Vagina (tissue), 2 donors: ENCODE measurements around the gene OVCH2. TPM values are rescaled to one million over a fixed set of nuclear protein-coding genes. Genes with fewer than 3 reads are reported as not detected.

ENCODE experiments used
- DNase-seq, 2 donors: peaks; one replicate each; pipeline ENCODE4 v3.0.0-alpha.2; 2017; ENCODE audit errors: extremely low spot score in 2 of 2
- H3K27ac ChIP-seq: fragments of 200-600 bp; sonication (generic); one replicate; pipeline ENCODE4 v1.5.1; 2019
- H3K27me3 ChIP-seq: fragments of 200-600 bp; sonication (generic); one replicate; pipeline ENCODE4 v1.5.1; 2019
- H3K36me3 ChIP-seq, 2 donors: fragments of 200-600 bp; sonication (generic); one replicate each; pipeline ENCODE4 v1.5.1; 2017 to 2019
- H3K4me1 ChIP-seq: fragments of 200-600 bp; sonication (generic); one replicate; pipeline ENCODE4 v1.5.1; 2019
- H3K4me3 ChIP-seq, 2 donors: fragments of 200-600 bp; sonication (generic); 1 replicate in 1 of 2; 2 replicates in 1 of 2; pipeline ENCODE4 v1.5.1; 2016 to 2019
- H3K9me3 ChIP-seq: fragments of 200-600 bp; sonication (generic); one replicate; pipeline ENCODE4 v1.5.1; 2019
- CTCF ChIP-seq, 3 experiments: fragments of 450-650 bp in 2 of 3; fragments of 200-600 bp in 1 of 3; sonication (generic) in 1 of 3; IDR thresholded peaks; one replicate each; pipeline ENCODE4 v1.5.1; 2017 to 2019; ENCODE audit warnings: antibody characterized with exemption in 3 of 3, mild to moderate bottlenecking in 2 of 3, moderate library complexity in 2 of 3
- POLR2A ChIP-seq, 2 donors: fragments of 450-650 bp; IDR thresholded peaks; one replicate each; pipeline ENCODE4 v1.6.1; 2017; ENCODE audit warnings: antibody characterized with exemption in 2 of 2, mild to moderate bottlenecking in 2 of 2, moderate library complexity in 2 of 2
- POLR2AphosphoS5 ChIP-seq, 2 donors: sonication (generic); formaldehyde crosslinking; IDR thresholded peaks; one replicate each; pipeline ENCODE4 v1.9.0; 2017; ENCODE audit warnings: antibody characterized with exemption in 2 of 2, mild to moderate bottlenecking in 2 of 2, low read depth in 1 of 2; ENCODE audit not compliant: insufficient read depth in 1 of 2
- intact Hi-C: fragments of 100-400 bp; cut with DNase I; formaldehyde crosslinking; loops from one replicate; pipeline ENCODE4 v1.15.1; 2023
- total RNA-seq: library from RNA; depleted of rRNA; stranded (reverse); fragments of >200 nt; gene quantifications from one replicate; pipeline ENCODE4 v1.2.3, GENCODE V29; 2016

The OVCH2 gene
- total RNA-seq, 1 donor from 2014 or later, result not detected

GRCh38 chr11:7694235-7694634 is 12.0 kb downstream of the OVCH2 start:
- H3K4me3 ChIP-seq, result no peak overlapping the region
- no peaks in the 10 kb centered on the region for H3K27me3 ChIP-seq
- intact Hi-C loops, result no loop called here
- no peak for DNase-seq
- H3K27ac ChIP-seq, result no peak overlapping the region
- H3K9me3 ChIP-seq, result no peaks in the 10 kb centered on the region
- H3K36me3 ChIP-seq, result no peaks in the 10 kb centered on the region
- no peaks in the 10 kb centered on the region for H3K4me1 ChIP-seq
- TF ChIP-seq POLR2A (IDR thresholded peaks at IDR 0.05), result no peak
- no peak for TF ChIP-seq CTCF (IDR thresholded peaks at IDR 0.05)
- no peak for TF ChIP-seq POLR2AphosphoS5 (IDR thresholded peaks at IDR 0.05; ENCODE audit: insufficient read depth in 1 of 2, low read depth in 1 of 2)

- Histone ChIP-seq H3K27me3 (no peaks in the 10 kb centered on the region), H3K9me3 (no peaks in the 10 kb centered on the region), H3K36me3 (no peaks in the 10 kb centered on the region), H3K4me1 (no peaks in the 10 kb centered on the region), H3K4me3 (no peak overlapping the region), H3K27ac (no peak overlapping the region)
- intact Hi-C loops, result no loop called here
- no peak for DNase-seq
- TF ChIP-seq CTCF (IDR thresholded peaks at IDR 0.05) (no peak), POLR2AphosphoS5 (IDR thresholded peaks at IDR 0.05; ENCODE audit: insufficient read depth in 1 of 2, low read depth in 1 of 2) (no peak), POLR2A (IDR thresholded peaks at IDR 0.05) (no peak)
Observed at GRCh38 chr11:7692426-7692825, 13.9 kb downstream of the OVCH2 start.

GRCh38 chr11:7691759-7692350 is 14.4 kb downstream of the OVCH2 start:
- Histone ChIP-seq H3K4me1 (no peaks in the 10 kb centered on the region), H3K4me3 (no peak overlapping the region), H3K27ac (no peak overlapping the region), H3K36me3 (no peaks in the 10 kb centered on the region), H3K9me3 (no peaks in the 10 kb centered on the region), H3K27me3 (no peaks in the 10 kb centered on the region)
- TF ChIP-seq POLR2A (IDR thresholded peaks at IDR 0.05), result no peak
- no peak for TF ChIP-seq CTCF (IDR thresholded peaks at IDR 0.05)
- no peak for TF ChIP-seq POLR2AphosphoS5 (IDR thresholded peaks at IDR 0.05; ENCODE audit: insufficient read depth in 1 of 2, low read depth in 1 of 2)
- no peak for DNase-seq
- intact Hi-C loops, result no loop called here

GRCh38 chr11:7690648-7691047 is 15.6 kb downstream of the OVCH2 start:
- H3K4me1 ChIP-seq, result no peaks in the 10 kb centered on the region
- TF ChIP-seq CTCF (IDR thresholded peaks at IDR 0.05), result no peak
- TF ChIP-seq POLR2AphosphoS5 (IDR thresholded peaks at IDR 0.05; ENCODE audit: insufficient read depth in 1 of 2, low read depth in 1 of 2), result no peak
- TF ChIP-seq POLR2A (IDR thresholded peaks at IDR 0.05), result no peak
- H3K9me3 ChIP-seq, result no peaks in the 10 kb centered on the region
- no peaks in the 10 kb centered on the region for H3K27me3 ChIP-seq
- intact Hi-C loops, result no loop called here
- H3K4me3 ChIP-seq, result no peak overlapping the region
- DNase-seq, result no peak
- no peak overlapping the region for H3K27ac ChIP-seq
- H3K36me3 ChIP-seq, result no peaks in the 10 kb centered on the region

GRCh38 chr11:7689239-7689638 is 17.0 kb downstream of the OVCH2 start:
- no peak overlapping the region for H3K27ac ChIP-seq
- H3K4me3 ChIP-seq, result no peak overlapping the region
- no peak for TF ChIP-seq POLR2A (IDR thresholded peaks at IDR 0.05)
- no peak for TF ChIP-seq CTCF (IDR thresholded peaks at IDR 0.05)
- no peak for TF ChIP-seq POLR2AphosphoS5 (IDR thresholded peaks at IDR 0.05; ENCODE audit: insufficient read depth in 1 of 2, low read depth in 1 of 2)
- H3K4me1 ChIP-seq, result no peaks in the 10 kb centered on the region
- H3K27me3 ChIP-seq, result no peaks in the 10 kb centered on the region
- no peak for DNase-seq
- no peaks in the 10 kb centered on the region for H3K9me3 ChIP-seq
- intact Hi-C loops, result no loop called here
- H3K36me3 ChIP-seq, result no peaks in the 10 kb centered on the region
